Hematopoietic multipotent progenitor cell (in vitro differentiated cells): ENCODE measurements around the gene UBTD1. TPM values are rescaled to one million over a fixed set of nuclear protein-coding genes. Genes with fewer than 3 reads are reported as not detected.
"Not testable (repeated sequence)": the region's sequence is repeated elsewhere in the genome, so short reads cannot be mapped to it uniquely, and the experiment has no call there.

Source experiments
- DNase-seq, 3 donors: peaks; one replicate each; pipeline ENCODE4 v3.0.0-alpha.2; 2011 to 2015; ENCODE audit warnings: low read depth in 2 of 3, low spot score in 2 of 3
- total RNA-seq: library from RNA; depleted of rRNA; stranded (reverse); fragments of >200 nt; gene quantifications from one replicate; pipeline ENCODE4 v1.2.3, GENCODE V29; 2012

Gene UBTD1
- total RNA-seq, 1 donor = 4.6 TPM

DNA sequence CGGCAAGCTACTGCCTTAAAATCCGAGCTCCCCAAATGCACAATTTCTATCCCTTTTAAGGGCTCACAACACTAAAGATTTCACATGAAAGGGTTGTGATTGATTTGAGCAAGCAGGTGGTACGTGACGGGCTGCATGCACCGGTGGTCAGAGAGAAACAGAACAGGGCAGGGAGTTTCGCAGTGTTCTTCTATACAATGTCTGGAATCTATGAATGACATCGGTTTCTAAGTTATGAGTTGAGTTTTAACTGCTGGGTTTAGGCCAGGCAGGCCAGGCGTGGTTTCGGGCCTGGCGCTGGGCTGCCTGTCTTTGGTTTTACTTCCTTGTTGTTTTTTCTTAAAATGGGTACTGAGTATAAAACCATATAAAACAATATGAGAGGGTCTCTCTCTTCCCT is 56.8 kb downstream of the UBTD1 start:
- not testable (repeated sequence) for DNase-seq

GRCh38 chr10:97560731-97561381 is 62.1 kb downstream of the UBTD1 start:
- DNase-seq = not testable (repeated sequence)

GRCh38 chr10:97561386-97562077 is 62.8 kb downstream of the UBTD1 start:
- not testable (repeated sequence) for DNase-seq

DNA sequence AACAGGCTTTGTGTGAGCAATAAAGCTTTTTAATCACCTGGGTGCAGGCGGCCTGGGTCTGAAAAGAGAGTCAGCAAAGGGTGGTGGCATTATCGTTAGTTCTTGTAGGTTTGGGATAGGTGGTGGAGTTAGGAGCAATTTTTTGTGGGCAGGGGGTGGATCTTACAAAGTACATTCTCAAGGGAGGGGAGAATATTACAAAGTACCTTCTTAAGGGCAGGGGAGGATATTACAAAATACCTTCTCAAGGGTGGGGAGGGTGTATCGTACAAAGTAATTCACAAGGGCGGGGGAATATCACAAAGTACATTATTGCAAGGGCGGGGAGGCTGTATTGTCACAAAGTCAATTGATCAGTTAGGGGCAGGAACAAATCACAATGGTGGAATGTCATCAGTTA is 63.6 kb downstream of the UBTD1 start:
- not testable (repeated sequence) for DNase-seq

DNA sequence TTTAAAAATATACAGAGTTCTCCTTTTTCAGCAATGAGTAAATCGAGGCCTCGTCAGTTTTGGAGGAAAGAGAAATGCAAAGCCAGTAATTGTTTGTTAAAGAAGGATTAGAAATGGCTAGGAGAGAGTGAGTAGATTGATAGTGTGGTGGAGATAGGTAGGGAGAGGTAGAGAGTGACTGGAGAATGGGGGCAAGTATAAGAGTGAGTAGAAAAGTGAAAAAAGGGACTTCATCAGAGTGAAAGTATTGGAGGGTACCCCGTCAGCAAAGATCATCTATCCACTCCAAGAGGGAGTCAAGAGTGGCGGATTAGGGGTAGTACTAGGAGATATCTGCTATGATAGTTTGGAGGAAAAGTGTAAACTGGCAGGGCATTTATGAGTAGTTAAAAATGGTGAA is 64.6 kb downstream of the UBTD1 start:
- DNase-seq = no peak

- DNase-seq = no peak
Measured at GRCh38 chr10:97564776-97565175, 66.1 kb downstream of the UBTD1 start.

GRCh38 chr10:97566336-97566996 is 67.7 kb downstream of the UBTD1 start:
- DNase-seq = no peak

- no peak for DNase-seq
Measured at GRCh38 chr10:97567891-97568290, 69.2 kb downstream of the UBTD1 start.

- no peak for DNase-seq
Measured at GRCh38 chr10:97570146-97570788, 71.5 kb downstream of the UBTD1 start.

- no peak for DNase-seq
Measured at GRCh38 chr10:97570789-97571471, 72.2 kb downstream of the UBTD1 start.

DNA sequence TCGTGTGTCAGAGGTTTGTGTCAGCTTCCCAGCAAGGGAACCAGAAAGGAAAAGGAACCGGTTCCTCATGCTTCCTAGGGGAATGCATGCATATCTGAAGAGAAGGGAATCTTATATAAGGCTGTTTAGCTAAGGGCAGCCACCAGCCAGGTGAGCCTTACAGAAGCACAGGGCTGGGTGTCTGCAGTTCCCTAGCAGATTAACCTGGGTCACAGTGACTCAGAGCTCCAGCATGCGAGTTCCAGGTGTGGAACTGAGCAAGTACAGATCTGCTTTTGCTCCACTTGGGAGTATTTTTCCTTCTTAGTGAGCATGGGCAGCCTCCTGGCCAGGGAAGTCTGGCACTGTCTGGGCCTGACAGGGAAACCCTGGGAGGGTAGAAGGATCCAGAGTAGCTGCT is 72.9 kb downstream of the UBTD1 start:
- DNase-seq = no peak

GRCh38 chr10:97572214-97572989 is 73.7 kb downstream of the UBTD1 start, which contains the start of gene ANKRD2:
Gene ANKRD2 (plus strand): TSS chr10:97572779. CDS start chr10:97572789, 10 bp downstream.
- DNase-seq = peak in 2 of 3 donors; percentile 67 to 75

- no peak for DNase-seq
Measured at GRCh38 chr10:97573021-97573420, 74.3 kb downstream of the UBTD1 start.

- DNase-seq = no peak
Measured at GRCh38 chr10:97573672-97574071, 74.9 kb downstream of the UBTD1 start.

GRCh38 chr10:97574374-97575126 is 75.8 kb downstream of the UBTD1 start:
- peak in 2 of 3 donors; percentile 46 to 69 for DNase-seq

- DNase-seq = no peak
Measured at GRCh38 chr10:97575127-97575668, 76.5 kb downstream of the UBTD1 start.

GRCh38 chr10:97576487-97576886 is 77.8 kb downstream of the UBTD1 start:
- DNase-seq = not testable (repeated sequence)

DNA sequence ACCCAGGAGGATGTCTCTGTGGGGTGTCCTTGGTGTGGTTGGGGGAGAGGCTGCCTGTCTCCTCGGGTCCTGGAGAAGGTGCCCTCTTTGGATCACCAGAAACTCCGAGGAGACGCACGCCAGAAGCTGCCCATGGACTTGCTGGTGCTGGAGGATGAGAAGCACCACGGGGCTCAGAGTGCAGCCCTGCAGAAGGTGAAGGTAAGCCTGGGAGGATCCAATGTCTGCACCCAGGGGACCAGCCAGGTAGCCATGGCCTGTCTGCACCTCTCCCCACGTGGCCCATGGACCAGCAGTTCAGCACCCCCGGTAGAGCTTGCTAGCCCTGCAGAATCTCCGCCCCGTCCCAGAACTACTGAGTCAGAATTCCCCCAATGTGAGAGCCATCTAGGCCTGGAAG is 79.0 kb downstream of the UBTD1 start:
- DNase-seq = no peak
